Measurements from ENCODE around the gene FOXP3.

The FOXP3 gene

GRCh38 chrX:49250066-49250465 is 14.4 kb downstream of the FOXP3 start:
- H3K4me3 ChIP-seq (ENCODE audit: low read depth, low read length): no peak overlapping the region
- DNase-seq (ENCODE audit: low read depth): no peak
- TF ChIP-seq CTCF (IDR thresholded peaks at IDR 0.05; ENCODE audit: control insufficient read depth, extremely low read depth, insufficient read depth): no peak

- DNase-seq (ENCODE audit: low read depth): no peak
- no peak overlapping the region for H3K4me3 ChIP-seq (ENCODE audit: low read depth, low read length)
Observed at GRCh38 chrX:49249616-49250015, 14.9 kb downstream of the FOXP3 start.

GRCh38 chrX:49249071-49249470 is 15.4 kb downstream of the FOXP3 start:
- H3K4me3 ChIP-seq (ENCODE audit: low read depth, low read length): no peak overlapping the region
- no peak for TF ChIP-seq CTCF (IDR thresholded peaks at IDR 0.05; ENCODE audit: control insufficient read depth, extremely low read depth, insufficient read depth)
- DNase-seq (ENCODE audit: low read depth): no peak

More at GRCh38 chrX:49249616-49250015, 14.9 kb downstream of the FOXP3 start:
- no peak for TF ChIP-seq CTCF (IDR thresholded peaks at IDR 0.05; ENCODE audit: control insufficient read depth, extremely low read depth, insufficient read depth)

- TF ChIP-seq CTCF (IDR thresholded peaks at IDR 0.05; ENCODE audit: control insufficient read depth, extremely low read depth, insufficient read depth): no peak
- DNase-seq (ENCODE audit: low read depth): no peak
Observed at GRCh38 chrX:49247916-49248811, 16.3 kb downstream of the FOXP3 start.

GRCh38 chrX:49247346-49247745 is 17.2 kb downstream of the FOXP3 start:
- TF ChIP-seq CTCF (IDR thresholded peaks at IDR 0.05; ENCODE audit: control insufficient read depth, extremely low read depth, insufficient read depth): no peak
- DNase-seq (ENCODE audit: low read depth): no peak
- no peak overlapping the region for H3K4me3 ChIP-seq (ENCODE audit: low read depth, low read length)

More at GRCh38 chrX:49247916-49248811, 16.3 kb downstream of the FOXP3 start:
- H3K4me3 ChIP-seq (ENCODE audit: low read depth, low read length): no peak overlapping the region

GRCh38 chrX:49246541-49246940 is 18.0 kb downstream of the FOXP3 start:
- no peak overlapping the region for H3K4me3 ChIP-seq (ENCODE audit: low read depth, low read length)
- TF ChIP-seq CTCF (IDR thresholded peaks at IDR 0.05; ENCODE audit: control insufficient read depth, extremely low read depth, insufficient read depth): no peak
- no peak for DNase-seq (ENCODE audit: low read depth)
